Sigmoid colon (tissue), 4 donors: Measurements from ENCODE around the gene NDUFB6.

ENCODE experiments used
- POLR2AphosphoS5 ChIP-seq, 4 donors: sonication (generic); formaldehyde crosslinking; IDR thresholded peaks; one replicate each; pipeline ENCODE4 v1.6.1; 2017; ENCODE audit warnings: antibody characterized with exemption in 4 of 4
- TF ChIP-seq, protein P1 (sequence below), 4 experiments: fragments of 450-650 bp in 3 of 4; fragments of 200-600 bp in 1 of 4; IDR thresholded peaks; one replicate each; pipeline ENCODE4 v1.5.1; 2016 to 2019; ENCODE audit warnings: antibody characterized with exemption in 4 of 4, mild to moderate bottlenecking in 3 of 4, moderate library complexity in 2 of 4

DNA sequence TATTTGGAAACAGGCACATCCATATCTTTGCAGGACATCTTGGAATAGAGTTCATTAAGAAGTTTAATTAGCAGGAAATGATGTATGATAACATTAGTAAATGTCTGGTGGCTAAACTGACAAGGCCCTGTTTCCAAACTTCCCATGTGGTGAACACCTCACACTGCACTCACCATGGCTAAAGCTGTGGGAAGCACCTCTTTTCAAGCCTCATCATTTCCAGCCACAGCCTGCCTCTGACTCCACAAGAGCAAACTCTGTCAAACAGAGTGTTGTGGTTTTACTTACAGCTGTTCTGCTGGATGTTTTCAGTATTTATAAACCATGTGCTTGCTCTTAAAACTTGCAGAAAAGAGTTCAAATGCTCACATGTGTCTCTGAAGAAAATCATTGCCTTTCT lies 14.9 kb upstream of the NDUFB6 start:
- TF ChIP-seq, protein P1, sequence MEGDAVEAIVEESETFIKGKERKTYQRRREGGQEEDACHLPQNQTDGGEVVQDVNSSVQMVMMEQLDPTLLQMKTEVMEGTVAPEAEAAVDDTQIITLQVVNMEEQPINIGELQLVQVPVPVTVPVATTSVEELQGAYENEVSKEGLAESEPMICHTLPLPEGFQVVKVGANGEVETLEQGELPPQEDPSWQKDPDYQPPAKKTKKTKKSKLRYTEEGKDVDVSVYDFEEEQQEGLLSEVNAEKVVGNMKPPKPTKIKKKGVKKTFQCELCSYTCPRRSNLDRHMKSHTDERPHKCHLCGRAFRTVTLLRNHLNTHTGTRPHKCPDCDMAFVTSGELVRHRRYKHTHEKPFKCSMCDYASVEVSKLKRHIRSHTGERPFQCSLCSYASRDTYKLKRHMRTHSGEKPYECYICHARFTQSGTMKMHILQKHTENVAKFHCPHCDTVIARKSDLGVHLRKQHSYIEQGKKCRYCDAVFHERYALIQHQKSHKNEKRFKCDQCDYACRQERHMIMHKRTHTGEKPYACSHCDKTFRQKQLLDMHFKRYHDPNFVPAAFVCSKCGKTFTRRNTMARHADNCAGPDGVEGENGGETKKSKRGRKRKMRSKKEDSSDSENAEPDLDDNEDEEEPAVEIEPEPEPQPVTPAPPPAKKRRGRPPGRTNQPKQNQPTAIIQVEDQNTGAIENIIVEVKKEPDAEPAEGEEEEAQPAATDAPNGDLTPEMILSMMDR (IDR thresholded peaks at IDR 0.05), result no peak
- no peak for TF ChIP-seq POLR2AphosphoS5 (IDR thresholded peaks at IDR 0.05)
